Esophagus muscularis mucosa (tissue), 4 donors: ENCODE results near the gene MEIOSIN. TPM values are rescaled to one million over a fixed set of nuclear protein-coding genes. Genes with fewer than 3 reads are reported as not detected.

Experiments used
- DNase-seq: peaks from one replicate; pipeline ENCODE4 v3.0.0-alpha.2; 2017; ENCODE audit errors: extremely low spot score
- H3K27ac ChIP-seq, 4 donors: fragments of 200-600 bp; sonication (generic); replicated peaks in 1 of 4; 1 replicate in 3 of 4; 2 replicates in 1 of 4; pipeline ENCODE4 v1.5.1; 2016 to 2019; ENCODE audit warnings: mild to moderate bottlenecking in 1 of 4
- H3K27me3 ChIP-seq, 4 donors: fragments of 200-600 bp; sonication (generic); one replicate each; pipeline versions ENCODE4 v1.5.1 to v1.6.0; 2016 to 2019
- H3K36me3 ChIP-seq, 4 donors: fragments of 200-600 bp; sonication (generic); one replicate each; pipeline ENCODE4 v1.5.1; 2016 to 2019
- H3K4me1 ChIP-seq, 4 donors: fragments of 200-600 bp; sonication (generic); one replicate each; pipeline ENCODE4 v1.5.1; 2016 to 2019
- H3K4me3 ChIP-seq, 4 donors: fragments of 200-600 bp; sonication (generic); 1 replicate in 2 of 4; 2 replicates in 2 of 4; pipeline ENCODE4 v1.5.1; 2016 to 2019; ENCODE audit warnings: mild to moderate bottlenecking in 4 of 4, moderate library complexity in 1 of 4
- H3K9me3 ChIP-seq, 4 donors: fragments of 200-600 bp; sonication (generic); 1 replicate in 3 of 4; 2 replicates in 1 of 4; pipeline ENCODE4 v1.5.1; 2016 to 2019
- EP300 ChIP-seq: sonication (generic); formaldehyde crosslinking; IDR thresholded peaks from one replicate; pipeline ENCODE4 v1.6.1; 2017; ENCODE audit warnings: antibody characterized with exemption
- POLR2A ChIP-seq: fragments of 450-650 bp; IDR thresholded peaks from one replicate; pipeline ENCODE4 v1.6.1; 2017; ENCODE audit warnings: antibody characterized with exemption, moderate library complexity, mild to moderate bottlenecking, low read depth
- POLR2AphosphoS5 ChIP-seq, 2 donors: sonication (generic); formaldehyde crosslinking; IDR thresholded peaks; one replicate each; pipeline ENCODE4 v1.6.1; 2017; ENCODE audit warnings: antibody characterized with exemption in 2 of 2
- WGBS: methylation state at CpG from one replicate; pipeline ENCODE4 v1.1.5; 2018; 5-methylcytosine and 5-hydroxymethylcytosine counted together
- intact Hi-C: fragments of 100-400 bp; cut with DNase I; formaldehyde crosslinking; loops from one replicate; pipeline ENCODE4 v1.15.1; 2023
- total RNA-seq, 4 donors: library from RNA; depleted of rRNA; stranded (reverse); fragments of >200 nt; gene quantifications; one replicate each; pipeline versions ENCODE4 v1.1.0 to v1.2.1, GENCODE V29; 2016
- TF ChIP-seq, protein P1 (sequence below), 3 experiments: fragments of 200-600 bp in 2 of 3; fragments of 450-650 bp in 1 of 3; sonication (generic) in 2 of 3; IDR thresholded peaks; one replicate each; pipeline ENCODE4 v1.5.1; 2017 to 2019; ENCODE audit warnings: antibody characterized with exemption in 3 of 3, mild to moderate bottlenecking in 2 of 3, moderate library complexity in 1 of 3

Gene MEIOSIN
- total RNA-seq, 4 donors from 2014 or later = not detected

DNA sequence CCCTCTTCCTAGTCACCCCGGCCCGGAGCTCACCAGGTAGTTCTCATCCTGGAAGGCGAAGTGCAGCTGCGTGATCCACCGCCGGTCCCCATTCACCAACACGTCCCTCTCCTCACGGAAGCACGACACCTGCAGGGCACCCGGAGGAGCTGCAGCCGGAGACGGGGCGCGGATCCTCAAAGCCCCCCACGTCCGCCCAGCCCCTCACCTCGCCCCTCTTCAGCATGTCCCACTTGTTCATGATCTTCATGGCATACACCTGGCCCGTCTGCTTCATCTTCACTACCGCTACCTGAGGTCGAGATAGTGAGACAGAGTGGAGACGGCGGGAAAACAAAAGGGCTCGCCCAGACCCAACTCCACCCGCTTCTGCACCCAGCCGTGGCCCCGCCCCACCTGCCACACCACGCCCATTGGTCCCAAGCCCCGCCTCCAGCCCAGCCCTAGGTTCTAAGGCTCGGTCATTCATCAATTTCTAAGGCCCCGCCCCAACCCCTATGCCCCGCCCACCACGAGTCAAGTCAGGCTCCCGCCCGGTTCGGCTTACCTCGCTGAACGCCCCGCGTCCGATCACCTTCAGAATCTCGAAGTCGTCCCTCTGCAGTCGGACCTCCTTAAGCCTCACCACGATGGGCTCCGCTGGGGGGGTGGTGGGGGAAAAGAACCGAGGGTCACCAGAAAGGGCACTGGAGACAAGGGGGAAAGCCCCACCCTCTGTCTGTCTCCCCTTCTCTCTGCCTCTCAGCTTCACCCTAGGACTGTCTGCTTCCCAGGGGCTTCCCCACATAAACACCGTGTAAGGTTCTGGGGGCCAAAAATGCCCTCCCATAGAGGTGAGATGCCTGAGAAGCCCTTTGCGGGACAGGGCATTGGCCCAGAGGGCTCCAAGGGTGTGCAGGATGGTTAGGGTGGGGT is 46.2 kb downstream of the MEIOSIN start:
- no peaks in the 10 kb centered on the region for H3K9me3 ChIP-seq
- TF ChIP-seq, protein P1, sequence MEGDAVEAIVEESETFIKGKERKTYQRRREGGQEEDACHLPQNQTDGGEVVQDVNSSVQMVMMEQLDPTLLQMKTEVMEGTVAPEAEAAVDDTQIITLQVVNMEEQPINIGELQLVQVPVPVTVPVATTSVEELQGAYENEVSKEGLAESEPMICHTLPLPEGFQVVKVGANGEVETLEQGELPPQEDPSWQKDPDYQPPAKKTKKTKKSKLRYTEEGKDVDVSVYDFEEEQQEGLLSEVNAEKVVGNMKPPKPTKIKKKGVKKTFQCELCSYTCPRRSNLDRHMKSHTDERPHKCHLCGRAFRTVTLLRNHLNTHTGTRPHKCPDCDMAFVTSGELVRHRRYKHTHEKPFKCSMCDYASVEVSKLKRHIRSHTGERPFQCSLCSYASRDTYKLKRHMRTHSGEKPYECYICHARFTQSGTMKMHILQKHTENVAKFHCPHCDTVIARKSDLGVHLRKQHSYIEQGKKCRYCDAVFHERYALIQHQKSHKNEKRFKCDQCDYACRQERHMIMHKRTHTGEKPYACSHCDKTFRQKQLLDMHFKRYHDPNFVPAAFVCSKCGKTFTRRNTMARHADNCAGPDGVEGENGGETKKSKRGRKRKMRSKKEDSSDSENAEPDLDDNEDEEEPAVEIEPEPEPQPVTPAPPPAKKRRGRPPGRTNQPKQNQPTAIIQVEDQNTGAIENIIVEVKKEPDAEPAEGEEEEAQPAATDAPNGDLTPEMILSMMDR (IDR thresholded peaks at IDR 0.05) = peak; percentile 53 to 82 (median 78)
- TF ChIP-seq EP300 (no peak), POLR2A (no peak), POLR2AphosphoS5 (IDR thresholded peaks at IDR 0.05) (peak; percentile 47 to 80)
- no peaks in the 10 kb centered on the region for H3K27me3 ChIP-seq
- WGBS = 10% methylated on average over 47 of the region's 48 CpGs
- peak overlapping the region; percentile 94 to 97 (median 95) for H3K27ac ChIP-seq
- peak overlapping the region; percentile 61 to 82 (median 78) for H3K4me3 ChIP-seq
- peaks cover 45 to 72% (median 68%) of the 10 kb centered on the region in 4 donors for H3K4me1 ChIP-seq
- H3K36me3 ChIP-seq = peaks cover 30 to 41% (median 38%) of the 10 kb centered on the region in 4 donors
- intact Hi-C loops = no loop called here
- peak; percentile 98 for DNase-seq

DNA sequence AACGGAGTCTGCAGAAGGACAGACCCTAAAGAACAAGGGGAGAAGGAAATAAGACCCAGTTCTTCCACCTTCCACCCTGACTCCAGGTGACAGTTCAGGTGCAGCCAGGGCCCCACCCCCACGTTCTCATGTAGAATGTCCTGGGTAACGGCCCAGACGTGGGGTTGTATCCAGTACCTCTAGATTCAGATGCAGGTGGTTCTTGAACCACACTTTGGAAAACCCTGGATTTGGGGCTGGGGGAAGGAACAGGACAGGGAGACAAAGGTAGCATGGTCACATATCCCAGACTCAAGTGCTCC is 46.9 kb downstream of the MEIOSIN start:
- Histone ChIP-seq H3K27ac (peak overlapping the region; percentile 94 to 97 (median 95)), H3K9me3 (no peaks in the 10 kb centered on the region), H3K27me3 (no peaks in the 10 kb centered on the region), H3K4me1 (peaks cover 51 to 78% (median 74%) of the 10 kb centered on the region in 4 donors), H3K36me3 (peaks cover 24 to 39% (median 33%) of the 10 kb centered on the region in 4 donors), H3K4me3 (peak overlapping the region; percentile 61 to 82 (median 78))
- intact Hi-C loops = no loop called here
- TF ChIP-seq, protein P1 (IDR thresholded peaks at IDR 0.05) = no peak
- TF ChIP-seq POLR2A = no peak
- no peak for TF ChIP-seq EP300
- TF ChIP-seq POLR2AphosphoS5 (IDR thresholded peaks at IDR 0.05) = no peak
- DNase-seq = no peak
- WGBS = 20% methylated on average over 4 of the region's 4 CpGs

DNA sequence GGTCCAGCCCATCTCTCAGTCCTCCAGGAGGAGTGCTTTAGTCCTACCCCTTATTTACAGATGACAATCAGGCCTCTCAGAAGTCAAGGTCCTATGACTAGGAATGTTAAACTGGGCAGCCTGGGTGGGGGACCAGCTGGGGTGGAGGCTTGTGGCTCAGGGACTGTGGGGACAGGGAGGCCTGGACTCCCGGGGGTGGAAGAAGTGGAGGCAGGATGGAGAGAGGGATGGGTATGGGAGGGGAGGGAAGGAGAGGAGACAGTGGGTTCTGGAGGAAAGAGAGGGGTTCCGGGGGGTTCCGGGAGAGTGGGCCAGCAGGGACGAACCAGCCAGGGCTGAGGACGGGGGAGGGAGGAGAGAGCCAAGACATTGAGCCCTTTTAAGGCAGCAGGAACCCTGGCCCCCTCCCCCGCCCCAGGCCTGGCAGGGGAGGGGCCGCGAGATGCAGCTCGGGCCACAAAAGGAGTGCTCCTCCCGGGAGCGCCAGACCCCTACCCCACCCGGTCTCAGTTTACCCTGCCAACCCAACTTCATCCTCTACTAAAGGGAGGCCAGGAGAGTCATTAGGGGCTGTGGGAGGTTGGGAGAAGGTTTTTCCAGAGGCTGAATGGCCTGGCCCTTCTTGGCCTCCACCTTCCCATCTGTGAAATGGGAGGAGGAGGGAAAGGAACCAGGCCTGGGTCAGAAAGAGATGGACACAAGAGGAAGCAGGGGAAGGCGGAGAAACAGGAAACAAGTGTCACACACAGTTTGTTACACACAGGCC is 47.4 kb downstream of the MEIOSIN start:
- intact Hi-C loops = no loop called here

More for the DNA sequence above, 47.4 kb downstream of the MEIOSIN start:
- TF ChIP-seq EP300 (no peak), POLR2AphosphoS5 (IDR thresholded peaks at IDR 0.05) (peak; percentile 32 to 65), POLR2A (no peak)
- TF ChIP-seq, protein P1 (IDR thresholded peaks at IDR 0.05) = no peak
- Histone ChIP-seq H3K9me3 (no peaks in the 10 kb centered on the region), H3K4me1 (peaks cover 56 to 84% (median 80%) of the 10 kb centered on the region in 4 donors), H3K4me3 (peak overlapping the region; percentile 61 to 82 (median 78)), H3K27me3 (no peaks in the 10 kb centered on the region), H3K27ac (peak overlapping the region; percentile 94 to 97 (median 95)), H3K36me3 (peaks cover 26 to 41% (median 35%) of the 10 kb centered on the region in 4 donors)
- no peak for DNase-seq
- WGBS = 11% methylated on average over 8 of the region's 13 CpGs
